HG03045 (cell line): ENCODE results near the gene MOV10.
"Not testable (repeated sequence)": the region's sequence is repeated elsewhere in the genome, so short reads cannot be mapped to it uniquely, and the experiment has no call there.

Experiments used
- ATAC-seq: cut with Tn5 transposase; IDR thresholded peaks from one replicate; pipeline ENCODE4 v1.9.1; 2021; ENCODE audit warnings: mild to moderate bottlenecking, moderate library complexity; ENCODE audit not compliant: unreplicated experiment

The MOV10 gene

DNA sequence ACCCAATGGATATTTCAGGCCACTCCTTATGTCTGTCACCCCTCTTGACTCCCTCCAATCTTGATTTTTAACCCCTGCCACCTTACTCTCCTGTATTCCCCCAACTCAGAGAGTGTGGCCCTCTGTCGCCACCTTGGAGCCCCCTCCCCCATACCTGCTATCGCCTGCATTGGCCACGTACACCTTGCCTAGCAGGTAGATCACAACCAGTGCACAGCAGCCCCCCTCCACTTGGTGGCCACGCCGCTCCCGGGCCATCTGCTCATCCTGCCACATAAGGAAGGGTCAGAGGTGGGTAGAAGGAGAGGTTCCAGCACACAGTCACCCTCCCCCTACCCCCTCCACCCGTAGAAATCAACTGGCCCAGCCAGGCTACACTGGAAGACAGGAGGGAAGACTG, 37.7 kb downstream of the MOV10 start:
- no peak for ATAC-seq

DNA sequence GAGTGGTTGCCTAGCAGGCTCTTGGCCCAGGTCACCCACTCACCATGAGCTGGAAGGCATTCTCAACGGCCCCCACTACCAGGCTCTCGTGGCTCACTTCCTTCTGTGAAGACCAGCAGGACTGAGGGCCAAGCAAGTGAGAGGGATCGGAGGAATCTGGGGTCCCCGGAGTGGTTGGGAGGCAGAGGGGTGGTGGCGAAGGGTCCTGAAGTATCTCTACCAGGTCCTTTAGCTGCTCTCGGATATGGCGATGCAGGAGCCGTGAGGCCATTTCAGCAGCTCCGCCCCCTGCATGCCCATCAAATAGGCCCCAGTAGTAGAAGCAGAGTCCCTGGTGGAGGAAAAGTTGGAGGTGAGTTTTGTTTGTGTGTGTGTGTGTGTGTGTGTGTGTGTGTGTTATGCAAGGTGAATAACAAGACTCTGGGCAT, 38.3 kb downstream of the MOV10 start:
- ATAC-seq: no peak

DNA sequence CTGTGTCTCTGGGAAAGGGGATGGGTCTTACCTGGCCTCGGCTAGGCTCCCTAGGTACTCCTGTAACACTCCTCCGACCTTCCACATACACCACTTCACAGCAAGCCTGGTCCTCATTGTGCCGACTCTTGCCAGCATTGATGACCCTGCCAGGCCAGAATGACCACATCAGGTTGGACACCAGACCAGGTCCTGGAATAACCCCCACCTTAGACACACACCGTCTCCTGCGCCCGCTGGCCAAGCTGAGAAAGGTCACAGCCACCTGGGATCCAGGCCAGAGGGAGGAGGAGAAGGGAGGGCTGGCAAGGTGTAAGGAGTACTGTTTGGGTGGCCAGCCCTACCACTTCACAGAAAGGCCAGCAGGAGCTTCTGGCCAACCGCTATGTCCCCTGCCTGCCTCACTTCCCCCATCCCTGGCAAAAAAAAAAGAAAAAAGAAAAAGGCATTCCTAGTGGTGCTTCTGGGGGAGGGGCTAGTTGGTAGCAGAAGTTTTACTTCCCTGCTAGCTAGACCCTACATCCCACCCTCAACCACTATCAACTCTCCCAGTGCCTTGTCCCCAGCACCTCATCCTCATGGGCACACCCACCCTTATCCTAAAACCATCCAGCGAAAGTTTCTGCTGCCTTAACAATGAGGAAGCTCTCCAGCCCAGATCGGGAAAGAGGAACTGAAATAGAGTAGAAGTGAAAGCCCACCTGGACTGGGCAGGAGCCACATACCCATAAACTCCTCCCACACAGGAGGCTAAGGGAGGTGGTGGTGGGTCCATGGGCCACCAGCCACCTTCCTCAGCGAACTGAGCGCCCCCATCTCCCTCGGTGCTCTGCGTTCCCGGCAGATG, 39.2 kb downstream of the MOV10 start:
- ATAC-seq: no peak

- ATAC-seq: no peak
Measured at GRCh38 chr1:112714313-112715263, 40.1 kb downstream of the MOV10 start.

DNA sequence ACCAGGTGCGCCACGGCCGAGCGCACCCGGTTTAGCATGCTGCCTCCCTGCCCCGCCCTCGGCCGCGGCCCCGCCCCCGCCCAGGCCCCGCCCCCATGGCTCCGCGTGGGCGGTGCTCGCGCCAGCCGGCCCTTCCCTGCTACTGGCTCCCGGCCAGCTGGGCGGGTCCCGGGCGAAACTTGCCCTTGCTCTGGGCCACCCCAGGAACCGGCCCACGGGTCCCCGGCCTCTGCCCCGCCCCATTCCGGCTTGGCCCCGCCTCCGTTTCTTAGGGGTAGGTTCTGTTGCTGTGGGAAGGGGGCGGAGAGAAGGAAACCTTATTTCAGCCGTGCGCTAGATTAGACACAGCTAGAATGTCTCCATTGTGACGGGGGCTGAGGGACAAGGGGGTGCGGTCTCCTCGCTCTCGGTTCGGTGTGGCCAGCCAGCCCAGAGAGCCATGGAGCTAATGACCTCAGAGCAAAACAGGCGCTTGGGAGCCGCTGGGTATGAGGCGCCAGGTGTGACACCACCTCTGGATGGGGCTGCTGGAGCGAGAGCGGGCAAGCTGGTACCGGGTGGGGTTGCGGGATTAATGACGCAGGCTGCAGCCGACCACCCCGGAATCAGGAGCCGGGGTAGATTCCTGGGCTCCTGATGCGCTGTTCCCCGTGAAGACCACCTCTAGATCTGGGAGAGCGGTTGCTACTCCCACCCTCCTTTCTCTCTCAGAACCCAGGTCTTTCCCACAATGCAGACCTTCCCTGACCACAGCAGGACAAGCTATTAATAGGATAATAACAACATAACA, 41.0 kb downstream of the MOV10 start, which contains the start of gene PPM1J:
Gene PPM1J (minus strand): TSS at position 69 of the 790 bp plus-strand sequence. CDS start 31 bp downstream, at position 38.
- ATAC-seq: peak; percentile 87

- ATAC-seq: no peak
Measured at GRCh38 chr1:112716133-112716720, 41.8 kb downstream of the MOV10 start.

DNA sequence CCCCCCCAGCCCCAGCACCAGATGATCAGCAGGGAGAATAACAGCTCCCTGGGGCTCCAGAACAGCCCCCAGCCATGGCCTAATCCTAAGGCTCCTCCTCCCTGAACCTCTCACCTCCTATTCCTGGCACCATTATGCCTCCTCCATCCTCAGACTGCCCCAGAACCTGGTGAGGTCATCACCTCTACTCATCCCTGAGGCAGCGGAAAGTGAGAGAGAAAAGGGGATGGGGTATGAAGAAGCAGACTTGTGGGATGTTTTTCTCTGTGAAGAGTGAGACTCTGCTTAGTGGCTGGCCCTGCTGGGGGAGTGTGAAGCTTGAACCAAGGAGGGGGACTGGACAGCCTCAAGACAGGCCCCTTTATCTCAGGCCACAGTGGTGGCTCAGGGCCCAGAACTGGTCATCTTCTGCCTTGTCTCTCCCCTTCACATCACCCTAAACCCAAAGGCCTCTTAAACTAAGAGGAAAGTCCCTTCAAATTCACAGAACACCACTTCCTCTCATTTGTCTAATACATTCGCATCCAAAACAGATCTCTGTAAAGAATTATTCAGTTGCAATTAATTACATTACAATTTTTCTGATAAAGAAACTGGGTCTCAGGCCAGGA, 42.9 kb downstream of the MOV10 start:
- ATAC-seq: no peak

- ATAC-seq: no peak
Measured at GRCh38 chr1:112718691-112719418, 44.4 kb downstream of the MOV10 start.

- no peak for ATAC-seq
Measured at GRCh38 chr1:112719706-112720105, 45.2 kb downstream of the MOV10 start.

- ATAC-seq: no peak
Measured at GRCh38 chr1:112720800-112721199, 46.3 kb downstream of the MOV10 start.

DNA sequence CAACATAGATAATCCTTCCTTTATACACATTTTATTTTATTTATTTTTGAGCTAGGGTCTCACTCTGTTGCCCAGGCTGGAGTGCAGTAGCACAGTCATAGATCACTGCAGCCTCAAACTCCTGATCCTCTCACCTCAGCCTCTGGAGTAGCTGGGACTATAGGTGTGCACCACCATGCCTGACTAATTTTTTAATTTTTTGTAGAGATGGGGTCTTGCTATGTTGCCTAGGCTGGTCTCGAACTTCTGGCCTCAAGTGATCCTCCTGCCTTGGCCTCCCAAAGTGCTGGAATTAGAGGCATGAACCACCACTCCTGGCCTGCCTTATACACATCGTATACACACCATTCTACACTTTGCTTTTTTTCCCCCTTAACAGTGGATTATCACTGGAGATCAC, 46.8 kb downstream of the MOV10 start:
- ATAC-seq: not testable (repeated sequence)

- no peak for ATAC-seq
Measured at GRCh38 chr1:112721966-112722524, 47.6 kb downstream of the MOV10 start.

- no peak for ATAC-seq
Measured at GRCh38 chr1:112722601-112723510, 48.4 kb downstream of the MOV10 start.

GRCh38 chr1:112723511-112723839, 49.0 kb downstream of the MOV10 start:
- no peak for ATAC-seq

DNA sequence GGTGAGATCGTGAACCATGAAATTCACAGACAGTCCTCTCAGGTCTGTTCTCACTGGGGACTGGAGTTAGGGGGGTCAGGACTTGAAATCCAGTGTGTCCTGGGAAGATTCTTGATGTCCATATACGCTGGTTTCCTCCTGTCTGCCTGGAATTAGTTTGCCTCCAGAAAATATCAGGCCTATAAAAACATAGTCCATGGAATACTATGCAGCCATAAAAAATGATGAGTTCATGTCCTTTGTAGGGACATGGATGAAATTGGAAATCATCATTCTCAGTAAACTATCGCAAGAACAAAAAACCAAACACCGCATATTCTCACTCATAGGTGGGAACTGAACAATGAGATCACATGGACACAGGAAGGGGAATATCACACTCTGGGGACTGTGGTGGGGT, 49.8 kb downstream of the MOV10 start:
- ATAC-seq: not testable (repeated sequence)

GRCh38 chr1:112727716-112728115, 53.3 kb downstream of the MOV10 start:
- no peak for ATAC-seq

- ATAC-seq: not testable (repeated sequence)
Measured at GRCh38 chr1:112728306-112728971, 54.0 kb downstream of the MOV10 start.
